H1 (cell line): ENCODE results near the gene ARID5A. TPM values are rescaled to one million over a fixed set of nuclear protein-coding genes. Genes with fewer than 3 reads are reported as not detected.
A peak's percentile ranks its signal among the peaks of the same experiment; 100 is the strongest.

ENCODE experiments used
- CTCF ChIA-PET: fragments of 300-600 bp; sonication (Branson Sonifier 250); formaldehyde crosslinking; loops from one replicate; lab custom pipeline; 2021; ENCODE audit not compliant: partially characterized antibody; lab: Charles Lee
- POLR2A ChIA-PET: fragments of 300-600 bp; sonication (Branson Sonifier 250); formaldehyde crosslinking; loops from one replicate; lab custom pipeline; 2021; ENCODE audit warnings: inconsistent platforms; ENCODE audit not compliant: partially characterized antibody; lab: Charles Lee
- DNase-seq, 2 experiments: peaks; one replicate each; pipeline versions ENCODE4 v3.0.0 to v3.0.0-alpha.2; 2010 to 2022; ENCODE audit warnings: low spot score in 2 of 2, low read depth in 1 of 2, mixed read lengths in 1 of 2
- FAIRE-seq: peaks from 2 replicates; lab custom pipeline; 2011; peaks lifted over from hg19 to GRCh38; lab: Jason Lieb, UNC
- H2AFZ ChIP-seq: 2 replicates; pipeline ENCODE4 v1.8.1; 2012; ENCODE audit warnings: low read length, inconsistent platforms
- H2AK5ac ChIP-seq: 2 replicates; pipeline ENCODE4 v1.6.1; 2013; ENCODE audit warnings: low read depth, low read length
- H2BK120ac ChIP-seq: replicated peaks from 2 replicates; pipeline ENCODE3; 2013; ENCODE audit warnings: low read depth, low read length, inconsistent platforms
- H2BK12ac ChIP-seq: 2 replicates; pipeline ENCODE4 v1.6.1; 2013; ENCODE audit warnings: low read depth, low read length
- H2BK15ac ChIP-seq: 2 replicates; pipeline ENCODE4 v1.6.1; 2013; ENCODE audit warnings: low read length
- H2BK20ac ChIP-seq: 2 replicates; pipeline ENCODE4 v1.6.1; 2013; ENCODE audit warnings: low read length
- H2BK5ac ChIP-seq: 2 replicates; pipeline ENCODE4 v1.6.1; 2013; ENCODE audit warnings: low read depth, low read length
- H3K14ac ChIP-seq: 2 replicates; pipeline ENCODE4 v1.6.1; 2013; ENCODE audit warnings: inconsistent platforms; ENCODE audit not compliant: insufficient read length
- H3K18ac ChIP-seq: 2 replicates; pipeline ENCODE4 v1.6.1; 2013; ENCODE audit warnings: low read length; ENCODE audit errors: extremely low read depth
- H3K23ac ChIP-seq: 2 replicates; pipeline ENCODE4 v1.6.1; 2013; ENCODE audit warnings: inconsistent platforms; ENCODE audit not compliant: insufficient read length
- H3K23me2 ChIP-seq: 2 replicates; pipeline ENCODE4 v1.6.1; 2013; ENCODE audit warnings: low read depth, low read length
- H3K27ac ChIP-seq: 2 replicates; pipeline ENCODE4 v1.6.1; 2011; ENCODE audit warnings: low read depth, low read length, inconsistent platforms
- H3K27me3 ChIP-seq, 4 experiments: replicated peaks in 1 of 4; 1 replicate in 1 of 4; 2 replicates in 3 of 4; pipeline versions ENCODE4 v1.6.1 to v1.8.1; 2011 to 2013; ENCODE audit warnings: low read length in 3 of 4, mild to moderate bottlenecking in 3 of 4, inconsistent platforms in 2 of 4, mixed read lengths in 2 of 4, moderate library complexity in 1 of 4; ENCODE audit not compliant: control insufficient read depth in 3 of 4, insufficient read depth in 3 of 4; ENCODE audit errors: extremely low read depth in 1 of 4
- H3K36me3 ChIP-seq, 4 experiments: 2 replicates each; pipeline versions ENCODE4 v1.6.1 to v1.8.1; 2011 to 2013; ENCODE audit warnings: mild to moderate bottlenecking in 4 of 4, low read length in 3 of 4, moderate library complexity in 2 of 4, control low read depth in 1 of 4, inconsistent platforms in 1 of 4; ENCODE audit not compliant: insufficient read depth in 4 of 4, control insufficient read depth in 2 of 4
- H3K4ac ChIP-seq: replicated peaks from 2 replicates; pipeline ENCODE3; 2013; ENCODE audit warnings: low read length, low read depth, mixed read lengths, inconsistent platforms; ENCODE audit not compliant: insufficient read length
- H3K4me1 ChIP-seq, 4 experiments: replicated peaks in 1 of 4; 1 replicate in 1 of 4; 2 replicates in 3 of 4; pipeline versions ENCODE4 v1.6.1 to v1.8.1; 2011 to 2013; ENCODE audit warnings: low read length in 3 of 4, inconsistent platforms in 2 of 4, mixed read lengths in 1 of 4; ENCODE audit not compliant: insufficient read depth in 4 of 4, control insufficient read depth in 3 of 4
- H3K4me2 ChIP-seq, 2 experiments: 2 replicates each; pipeline versions ENCODE4 v1.6.1 to v1.8.1; 2011 to 2013; ENCODE audit warnings: low read depth in 2 of 2, low read length in 2 of 2, control low read depth in 1 of 2, inconsistent platforms in 1 of 2, mild to moderate bottlenecking in 1 of 2; ENCODE audit not compliant: insufficient read depth in 1 of 2
- H3K4me3 ChIP-seq, 4 experiments: fragments of 200-600, 300-600 bp in 1 of 4; sonication (generic), shearing (Covaris generic), sonication (Bioruptor Twin) in 1 of 4; 2 replicates each; pipeline versions ENCODE4 v1.5.1 to v1.8.1; 2011 to 2016; ENCODE audit warnings: low read length in 4 of 4, low read depth in 3 of 4, control low read depth in 2 of 4, inconsistent platforms in 2 of 4, mild to moderate bottlenecking in 2 of 4, mixed read lengths in 1 of 4, moderate library complexity in 1 of 4; ENCODE audit not compliant: insufficient read depth in 2 of 4; ENCODE audit errors: extremely low read depth in 1 of 4
- H3K56ac ChIP-seq: replicated peaks from 2 replicates; pipeline ENCODE3; 2013; ENCODE audit warnings: low read depth, mild to moderate bottlenecking, mixed read lengths, low read length, inconsistent platforms; ENCODE audit not compliant: insufficient read length
- H3K79me1 ChIP-seq: 2 replicates; pipeline ENCODE4 v1.6.1; 2013; ENCODE audit warnings: low read depth, low read length, control low read depth
- H3K79me2 ChIP-seq, 2 experiments: 2 replicates each; pipeline versions ENCODE4 v1.6.1 to v1.8.1; 2012 to 2013; ENCODE audit warnings: low read length in 2 of 2, mild to moderate bottlenecking in 2 of 2, inconsistent platforms in 1 of 2; ENCODE audit not compliant: insufficient read depth in 2 of 2, control insufficient read depth in 1 of 2
- H3K9ac ChIP-seq, 4 experiments: replicated peaks in 1 of 4; 1 replicate in 1 of 4; 2 replicates in 3 of 4; pipeline versions ENCODE4 v1.6.1 to v1.8.1; 2011 to 2013; ENCODE audit warnings: low read depth in 3 of 4, low read length in 3 of 4, control low read depth in 2 of 4, mild to moderate bottlenecking in 2 of 4, moderate library complexity in 2 of 4, inconsistent platforms in 1 of 4; ENCODE audit errors: extremely low read depth in 1 of 4
- H3K9me3 ChIP-seq, 2 experiments: 2 replicates each; pipeline versions ENCODE4 v1.6.1 to v1.8.1; 2012 to 2013; ENCODE audit warnings: mild to moderate bottlenecking in 2 of 2, moderate library complexity in 2 of 2, control low read depth in 1 of 2, inconsistent platforms in 1 of 2, low read depth in 1 of 2, low read length in 1 of 2, mixed read lengths in 1 of 2; ENCODE audit not compliant: insufficient read depth in 2 of 2
- H4K20me1 ChIP-seq, 2 experiments: replicated peaks in 1 of 2; 2 replicates each; pipeline versions ENCODE3 to v1.8.1; 2011 to 2013; ENCODE audit warnings: inconsistent platforms in 2 of 2, low read length in 2 of 2, mild to moderate bottlenecking in 1 of 2; ENCODE audit not compliant: insufficient read depth in 2 of 2, control insufficient read depth in 1 of 2
- H4K5ac ChIP-seq: 2 replicates; pipeline ENCODE4 v1.6.1; 2013; ENCODE audit warnings: low read length, low read depth, mixed read lengths, inconsistent platforms; ENCODE audit not compliant: insufficient read length
- H4K8ac ChIP-seq: 2 replicates; pipeline ENCODE4 v1.8.0; 2013; ENCODE audit warnings: mild to moderate bottlenecking, moderate library complexity, low read length, inconsistent platforms; ENCODE audit not compliant: insufficient read depth; ENCODE audit errors: extremely low read depth
- H4K91ac ChIP-seq: replicated peaks from 2 replicates; pipeline ENCODE3; 2013; ENCODE audit warnings: low read length, mixed read lengths, inconsistent platforms; ENCODE audit not compliant: insufficient read length
- ASH2L ChIP-seq: fragments of 200-600, 300-600 bp; sonication (generic); IDR thresholded peaks from one replicate; pipeline ENCODE4 v1.7.1; 2017; ENCODE audit warnings: low read length
- BCL11A ChIP-seq, 2 experiments: IDR thresholded peaks; one replicate each; pipeline ENCODE4 v1.6.1; 2011; ENCODE audit warnings: low read depth in 2 of 2, low read length in 2 of 2, mild to moderate bottlenecking in 2 of 2
- BRCA1 ChIP-seq: IDR thresholded peaks from 2 replicates; pipeline ENCODE4 v1.6.1; 2012; ENCODE audit warnings: low read depth, low read length, improper control_type of control experiment
- CBX5 ChIP-seq: fragments of 300-800, 300-1000 bp; sonication (generic); IDR thresholded peaks from 2 replicates; pipeline ENCODE4 v1.7.1; 2016; ENCODE audit warnings: antibody characterized with exemption, low read length, low read depth
- CBX8 ChIP-seq: fragments of 300-800, 300-1000 bp; sonication (generic); IDR thresholded peaks from 2 replicates; pipeline ENCODE4 v1.7.1; 2016; ENCODE audit warnings: low read depth, low read length, borderline replicate concordance
- CTBP2 ChIP-seq: IDR thresholded peaks from 2 replicates; pipeline ENCODE4 v1.7.0; 2011; ENCODE audit warnings: borderline replicate concordance, mild to moderate bottlenecking, moderate library complexity, mixed read lengths, low read length; ENCODE audit not compliant: insufficient read depth, insufficient read length
- KDM4A ChIP-seq: IDR thresholded peaks from one replicate; pipeline ENCODE4 v1.7.1; 2012; ENCODE audit warnings: low read depth, mild to moderate bottlenecking, moderate library complexity, low read length, inconsistent platforms; ENCODE audit not compliant: severe bottlenecking
- NANOG ChIP-seq: IDR thresholded peaks from 2 replicates; pipeline ENCODE4 v1.6.1; 2011; ENCODE audit warnings: low read length, low read depth, mild to moderate bottlenecking, inconsistent platforms; ENCODE audit not compliant: insufficient read depth, poor library complexity, severe bottlenecking
- PHF8 ChIP-seq: fragments of 200-600 bp; sonication (generic); conservative IDR thresholded peaks from 2 replicates; pipeline ENCODE4 v1.7.1; 2012; ENCODE audit warnings: low read depth, mild to moderate bottlenecking, inconsistent platforms, low read length, moderate library complexity
- RXRA ChIP-seq: IDR thresholded peaks from 2 replicates; pipeline ENCODE4 v1.6.1; 2011; ENCODE audit warnings: low read depth, mild to moderate bottlenecking, low read length, moderate library complexity; ENCODE audit not compliant: insufficient read depth
- YY1 ChIP-seq: IDR thresholded peaks from 2 replicates; pipeline ENCODE4 v1.6.1; 2011; ENCODE audit warnings: low read depth, mild to moderate bottlenecking, low read length
- WGBS, 2 experiments: shearing (Covaris generic) in 1 of 2; methylation state at CpG; one replicate each; pipeline versions ENCODE4 v1.1.6 to v1.1.7; 2013 to 2015; ENCODE audit warnings: low lambda C conversion rate in 2 of 2, mixed read lengths in 2 of 2, inconsistent platforms in 1 of 2, low coverage in 1 of 2, missing lambda C conversion rate in 1 of 2; ENCODE audit not compliant: insufficient replicate concordance in 2 of 2, insufficient coverage in 1 of 2, insufficient read length in 1 of 2; ENCODE audit errors: extremely low coverage in 1 of 2, missing lambda C conversion rate in 1 of 2; 5-methylcytosine and 5-hydroxymethylcytosine counted together
- polyA plus RNA-seq, 7 experiments: library from polyadenylated mRNA; depleted of rRNA in 3 of 7; stranded (reverse) in 5 of 7; unstranded in 2 of 7; fragments of >200 nt in 5 of 7; fragments of 200-250 nt in 2 of 7; gene quantifications; 1 replicate in 5 of 7; 2 replicates in 1 of 7; 4 replicates in 1 of 7; pipeline versions ENCODE4 v1.2.1 to v1.2.3, GENCODE V29; 2011 to 2013; ENCODE audit warnings: missing spikeins in 2 of 7, mixed read lengths in 2 of 7
- total RNA-seq: library from RNA; stranded (reverse); fragmentation: NEBNext Ultra II Directional; extraction: Animal tissue kit (Norgen Biotek cat#: 25700); gene quantifications from 2 replicates; pipeline ENCODE4 v1.2.1, GENCODE V29; 2021

Gene ARID5A
- total and polyA plus RNA-seq, 2 of the 8 experiments (the other 6 are each of a cell fraction or from before 2014, with no cell fraction given), result 3.3 to 5.3 TPM

GRCh38 chr2:96548558-96549465 is 12.3 kb downstream of the ARID5A start:
- Histone ChIP-seq H3K14ac (no peak overlapping the region), H3K9me3 (peaks cover 0 to 5% of the 10 kb centered on the region in 2 experiments; a peak in 1 of 4 replicates), H3K9ac (no peak overlapping the region), H3K36me3 (no peaks in the 10 kb centered on the region), H3K27ac (no peak overlapping the region), H3K56ac (no peak overlapping the region), H4K20me1 (peaks cover 0 to 2% of the 10 kb centered on the region in 2 experiments), H2BK12ac (peak overlapping the region; percentile 60; the same call in 1 of the 2 replicates), H3K4ac (no peak overlapping the region), H2AK5ac (no peak overlapping the region), H3K79me2 (no peaks in the 10 kb centered on the region), H3K23ac (no peak overlapping the region), H3K4me3 (no peak overlapping the region), H4K91ac (peak overlapping the region; percentile 77), H2BK20ac (0 out of 2 replicates have a peak overlapping the region, but pooled peaks have one; percentile 32), H2AFZ (no peak overlapping the region), H3K23me2 (0 out of 2 replicates have a peak, but pooled peaks cover 1% of the 10 kb centered on the region), H3K18ac (no peak overlapping the region), H3K79me1 (no peaks in the 10 kb centered on the region), H3K4me2 (no peak overlapping the region), H3K27me3 (peaks cover 0 to 2% (median 0%) of the 10 kb centered on the region in 4 experiments; a peak in 3 of 7 replicates), H2BK5ac (no peak overlapping the region), H4K5ac (peak overlapping the region; percentile 11), H3K4me1 (peaks cover 2 to 20% (median 5%) of the 10 kb centered on the region in 4 experiments; a peak in 6 of 7 replicates), H4K8ac (no peak overlapping the region), H2BK120ac (no peak overlapping the region), H2BK15ac (0 out of 2 replicates have a peak overlapping the region, but pooled peaks have one; percentile 29)
- DNase-seq (no peak), FAIRE-seq (no peak)
- WGBS, 2 experiments, result 90% methylated on average over 22 of the region's 24 CpGs; no CpG with 5 or more reads in 1 of the 2 experiments
- ChIA-PET CTCF (interaction anchor here (0.8 to 13.1 kb wide), 20 partner anchors 9 to 564 kb away, joined by 3 to 361 read pairs (median 5); partner anchors contain the start of genes ANKRD36 and ARID5A), POLR2A (interaction anchor here (5.4 kb wide), 1 partner anchor 10 kb away, joined by 33 read pairs; the partner anchor contains the start of gene ARID5A)
- TF ChIP-seq NANOG (no peak), BCL11A (IDR thresholded peaks at IDR 0.05; ENCODE audit: low read depth in 2 of 2, low read length in 2 of 2) (no peak), CTBP2 (no peak), RXRA (no peak), CBX5 (no peak), YY1 (no peak), CBX8 (no peak), ASH2L (no peak), BRCA1 (no peak), PHF8 (no peak), KDM4A (no peak)
